Body of pancreas (tissue), 4 donors: ENCODE data around the gene DVL1. TPM values are rescaled to one million over a fixed set of nuclear protein-coding genes. Genes with fewer than 3 reads are reported as not detected.

ENCODE experiments used
- ATAC-seq: fragments of 150-250 bp; one replicate; pipeline ENCODE4 v1.9.1; 2016
- DNase-seq, 4 donors: peaks; one replicate each; pipeline ENCODE4 v3.0.0-alpha.2; 2019
- H3K27ac ChIP-seq, 4 donors: fragments of 200-600 bp; sonication (generic); 1 replicate in 3 of 4; 2 replicates in 1 of 4; pipeline versions ENCODE4 v1.5.1 to v1.6.1; 2016 to 2019; ENCODE audit warnings: mild to moderate bottlenecking in 1 of 4, mixed read lengths in 1 of 4, moderate library complexity in 1 of 4
- H3K27me3 ChIP-seq, 2 donors: fragments of 200-600 bp; sonication (generic); one replicate each; pipeline ENCODE4 v1.6.0; 2016; ENCODE audit warnings: mild to moderate bottlenecking in 1 of 2
- H3K36me3 ChIP-seq, 2 donors: fragments of 200-600 bp; sonication (generic); replicated peaks in 1 of 2; 2 replicates each; pipeline ENCODE4 v1.5.1; 2016; ENCODE audit warnings: low read depth in 2 of 2; ENCODE audit not compliant: insufficient read depth in 1 of 2
- H3K4me1 ChIP-seq: fragments of 200-600 bp; sonication (generic); one replicate; pipeline ENCODE4 v1.6.0; 2016
- H3K4me3 ChIP-seq, 2 donors: fragments of 200-600 bp; sonication (generic); 1 replicate in 1 of 2; 2 replicates in 1 of 2; pipeline ENCODE4 v1.5.1; 2016 to 2019
- H3K9me3 ChIP-seq, 3 donors: fragments of 200-600 bp; sonication (generic); 1 replicate in 2 of 3; 2 replicates in 1 of 3; pipeline ENCODE4 v1.5.1; 2016
- POLR2A ChIP-seq, 3 donors: fragments of 450-650 bp; IDR thresholded peaks; one replicate each; pipeline ENCODE4 v1.6.1; 2016; ENCODE audit warnings: antibody characterized with exemption in 3 of 3, mild to moderate bottlenecking in 2 of 3
- WGBS, 2 donors: methylation state at CpG; one replicate each; pipeline ENCODE4 v1.1.5; 2017; 5-methylcytosine and 5-hydroxymethylcytosine counted together
- intact Hi-C: fragments of 100-400 bp; cut with DNase I; formaldehyde crosslinking; loops from one replicate; pipeline ENCODE4 v1.15.1; 2023
- total RNA-seq, 2 donors: library from RNA; depleted of rRNA; stranded (reverse); fragments of >200 nt; gene quantifications; one replicate each; pipeline ENCODE4 v1.1.0, GENCODE V29; 2016
- TF ChIP-seq, protein P1 (sequence below), 7 experiments: fragments of 450-650 bp in 4 of 7; fragments of 200-600 bp in 3 of 7; sonication (generic) in 3 of 7; IDR thresholded peaks; one replicate each; pipeline ENCODE4 v1.5.1; 2016 to 2019; ENCODE audit warnings: antibody characterized with exemption in 7 of 7

Gene DVL1
- total RNA-seq, 2 donors from 2014 or later = 58.1 to 84.4 TPM

- Histone ChIP-seq H3K27ac (no peak overlapping the region), H3K27me3 (peaks cover 0 to 32% of the 10 kb centered on the region in 2 donors), H3K36me3 (no peaks in the 10 kb centered on the region), H3K4me1 (peaks cover 22% of the 10 kb centered on the region), H3K4me3 (no peak overlapping the region), H3K9me3 (no peaks in the 10 kb centered on the region)
- 11 to 17% methylated on average over 3 to 28 of the region's 28 CpGs for WGBS, 2 donors
- TF ChIP-seq, protein P1, sequence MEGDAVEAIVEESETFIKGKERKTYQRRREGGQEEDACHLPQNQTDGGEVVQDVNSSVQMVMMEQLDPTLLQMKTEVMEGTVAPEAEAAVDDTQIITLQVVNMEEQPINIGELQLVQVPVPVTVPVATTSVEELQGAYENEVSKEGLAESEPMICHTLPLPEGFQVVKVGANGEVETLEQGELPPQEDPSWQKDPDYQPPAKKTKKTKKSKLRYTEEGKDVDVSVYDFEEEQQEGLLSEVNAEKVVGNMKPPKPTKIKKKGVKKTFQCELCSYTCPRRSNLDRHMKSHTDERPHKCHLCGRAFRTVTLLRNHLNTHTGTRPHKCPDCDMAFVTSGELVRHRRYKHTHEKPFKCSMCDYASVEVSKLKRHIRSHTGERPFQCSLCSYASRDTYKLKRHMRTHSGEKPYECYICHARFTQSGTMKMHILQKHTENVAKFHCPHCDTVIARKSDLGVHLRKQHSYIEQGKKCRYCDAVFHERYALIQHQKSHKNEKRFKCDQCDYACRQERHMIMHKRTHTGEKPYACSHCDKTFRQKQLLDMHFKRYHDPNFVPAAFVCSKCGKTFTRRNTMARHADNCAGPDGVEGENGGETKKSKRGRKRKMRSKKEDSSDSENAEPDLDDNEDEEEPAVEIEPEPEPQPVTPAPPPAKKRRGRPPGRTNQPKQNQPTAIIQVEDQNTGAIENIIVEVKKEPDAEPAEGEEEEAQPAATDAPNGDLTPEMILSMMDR (IDR thresholded peaks at IDR 0.05) = no peak
- no peak for TF ChIP-seq POLR2A (IDR thresholded peaks at IDR 0.05)
- DNase-seq = peak in 1 of 4 donors; percentile 27
- ATAC-seq = no peak
- intact Hi-C loops = no loop called here
Measured at GRCh38 chr1:1353389-1354151, 4.4 kb upstream of the DVL1 start.

DNA sequence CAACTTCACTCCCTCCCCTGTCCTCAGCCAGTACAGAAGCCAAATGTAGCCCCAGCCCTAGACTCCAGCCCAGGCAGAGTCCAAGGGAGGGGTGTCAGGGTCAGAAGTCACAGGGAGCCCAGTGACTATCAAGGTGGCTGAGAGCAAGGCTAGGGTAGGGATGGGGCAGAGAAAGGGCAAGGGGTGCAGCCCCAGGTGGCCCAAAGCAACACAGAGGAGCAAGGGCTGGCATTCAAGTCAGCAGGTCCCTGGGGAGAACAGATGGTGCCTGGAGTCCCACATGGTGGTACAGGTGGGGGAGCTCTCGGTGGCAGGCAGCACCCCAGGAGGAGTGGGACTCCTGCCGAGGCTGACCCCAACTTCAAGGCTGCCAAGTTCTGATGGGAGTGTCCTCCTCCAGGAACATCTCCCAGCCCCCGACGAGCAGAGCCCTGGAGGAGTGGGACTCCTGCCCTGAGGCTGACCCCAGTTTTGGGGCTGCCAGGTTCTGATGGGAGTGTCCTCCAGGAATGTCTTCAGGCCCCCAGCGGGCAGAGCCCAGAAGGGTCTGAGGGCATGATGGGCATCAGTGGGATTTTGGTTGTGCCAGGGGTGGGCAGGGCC lies 3.7 kb upstream of the DVL1 start:
- Histone ChIP-seq H3K27ac (no peak overlapping the region), H3K4me3 (no peak overlapping the region), H3K27me3 (peaks cover 0 to 27% of the 10 kb centered on the region in 2 donors), H3K36me3 (no peaks in the 10 kb centered on the region), H3K4me1 (peaks cover 27% of the 10 kb centered on the region), H3K9me3 (no peaks in the 10 kb centered on the region)
- DNase-seq (no peak), ATAC-seq (no peak)
- TF ChIP-seq POLR2A (IDR thresholded peaks at IDR 0.05) = no peak
- TF ChIP-seq, protein P1 (IDR thresholded peaks at IDR 0.05) = no peak
- intact Hi-C loops = no loop called here
- 17% methylated on average over 4 of the region's 5 CpGs; no CpG with 5 or more reads in 1 of the 2 donors for WGBS, 2 donors

DNA sequence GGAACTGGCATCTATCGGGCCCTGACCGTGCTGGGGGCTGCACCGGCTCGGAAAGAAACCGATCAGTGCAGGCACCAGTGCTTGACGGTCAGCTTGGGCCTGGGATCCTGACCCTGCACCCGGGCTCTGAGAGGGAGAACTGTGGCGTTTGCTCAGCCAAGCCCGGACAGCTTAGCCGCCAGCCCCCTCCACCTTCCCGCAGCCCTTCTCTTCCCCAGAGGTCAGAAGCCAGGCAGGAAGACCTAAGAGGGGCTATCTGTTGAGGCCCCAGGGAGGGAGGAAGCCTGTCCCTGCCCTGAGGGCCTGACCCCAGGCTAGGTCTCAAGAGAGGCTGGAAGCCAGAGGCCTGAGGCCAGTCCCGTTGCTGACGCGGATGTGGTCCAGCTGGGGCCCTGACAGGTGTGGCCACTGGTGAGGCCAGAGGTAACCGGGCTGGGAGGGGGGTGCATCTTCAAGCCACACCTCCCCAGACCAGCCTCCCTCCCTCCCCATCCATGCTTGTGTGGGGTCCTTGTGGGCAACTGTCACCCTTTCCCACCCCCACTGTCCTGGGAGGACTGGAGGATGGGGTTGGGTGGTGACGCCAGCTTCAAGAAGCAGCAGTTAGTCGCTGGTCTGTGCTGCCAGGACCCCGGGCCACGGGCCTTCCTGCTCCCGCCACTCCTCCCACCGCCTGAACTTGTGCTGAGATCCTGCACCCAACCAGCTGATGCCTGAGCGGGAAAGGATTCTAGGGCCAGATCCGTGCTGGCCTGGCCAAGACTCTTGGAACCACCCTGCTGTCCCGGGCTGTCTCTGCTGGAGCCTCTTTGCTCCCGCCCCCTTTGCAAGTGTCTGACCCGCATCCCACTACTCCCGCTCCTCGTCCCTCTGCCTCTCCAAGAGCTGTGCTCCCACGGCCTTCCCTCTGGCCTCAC lies 2.6 kb upstream of the DVL1 start:
- ATAC-seq (no peak), DNase-seq (no peak)
- WGBS, 2 donors = 65 to 67% methylated on average over 15 to 28 of the region's 29 CpGs
- H3K9me3 ChIP-seq = no peaks in the 10 kb centered on the region
- H3K4me3 ChIP-seq = no peak overlapping the region
- H3K27ac ChIP-seq = no peak overlapping the region
- peaks cover 38% of the 10 kb centered on the region for H3K4me1 ChIP-seq
- peaks cover 0 to 27% of the 10 kb centered on the region in 2 donors for H3K27me3 ChIP-seq
- intact Hi-C loops = no loop called here
- no peak for TF ChIP-seq POLR2A (IDR thresholded peaks at IDR 0.05)
- TF ChIP-seq, protein P1 (IDR thresholded peaks at IDR 0.05) = no peak
- H3K36me3 ChIP-seq = no peaks in the 10 kb centered on the region

GRCh38 chr1:1348420-1349255 lies 580 bp downstream of the DVL1 start:
- 0% methylated on average over 82 of the region's 109 CpGs; no CpG with 5 or more reads in 1 of the 2 donors for WGBS, 2 donors
- H3K27ac ChIP-seq = peak overlapping the region; percentile 67 to 88 (median 82)
- peaks cover 54% of the 10 kb centered on the region for H3K4me1 ChIP-seq
- no peaks in the 10 kb centered on the region for H3K9me3 ChIP-seq
- TF ChIP-seq, protein P1 (IDR thresholded peaks at IDR 0.05) = no peak
- no peak for TF ChIP-seq POLR2A (IDR thresholded peaks at IDR 0.05)
- peak; percentile 47 for ATAC-seq
- DNase-seq = peak; percentile 54 to 67 (median 60)
- H3K4me3 ChIP-seq = peak overlapping the region; percentile 2 to 56
- H3K27me3 ChIP-seq = peaks cover 0 to 13% of the 10 kb centered on the region in 2 donors
- intact Hi-C loops = no loop called here
- H3K36me3 ChIP-seq = no peaks in the 10 kb centered on the region
